HUES48 (cell line): ENCODE measurements around the gene SIMC1.
"Not testable (repeated sequence)": the region's sequence is repeated elsewhere in the genome, so short reads cannot be mapped to it uniquely, and the experiment has no call there.

Experiments used
- H3K27ac ChIP-seq: one replicate; pipeline ENCODE4 v1.7.0; 2013; ENCODE audit warnings: low read depth, low read length, inconsistent platforms
- H3K27me3 ChIP-seq: 2 replicates; pipeline ENCODE4 v1.6.1; 2013; ENCODE audit warnings: mild to moderate bottlenecking, low read length; ENCODE audit not compliant: control insufficient read depth, insufficient read depth
- H3K36me3 ChIP-seq: 2 replicates; pipeline ENCODE4 v1.6.1; 2013; ENCODE audit warnings: low read length; ENCODE audit not compliant: control insufficient read depth, insufficient read depth
- H3K4me1 ChIP-seq: 2 replicates; pipeline ENCODE4 v1.6.1; 2013; ENCODE audit warnings: mild to moderate bottlenecking, low read length; ENCODE audit not compliant: control insufficient read depth, insufficient read depth
- H3K4me3 ChIP-seq: 2 replicates; pipeline ENCODE4 v1.5.1; 2013; ENCODE audit warnings: mild to moderate bottlenecking, low read depth, low read length
- H3K9ac ChIP-seq: 2 replicates; pipeline ENCODE4 v1.6.1; 2013; ENCODE audit warnings: mild to moderate bottlenecking, low read depth, low read length, moderate library complexity
- H3K9me3 ChIP-seq: 2 replicates; pipeline ENCODE4 v1.6.1; 2013; ENCODE audit warnings: low read length; ENCODE audit not compliant: control insufficient read depth, insufficient read depth

The SIMC1 gene

DNA sequence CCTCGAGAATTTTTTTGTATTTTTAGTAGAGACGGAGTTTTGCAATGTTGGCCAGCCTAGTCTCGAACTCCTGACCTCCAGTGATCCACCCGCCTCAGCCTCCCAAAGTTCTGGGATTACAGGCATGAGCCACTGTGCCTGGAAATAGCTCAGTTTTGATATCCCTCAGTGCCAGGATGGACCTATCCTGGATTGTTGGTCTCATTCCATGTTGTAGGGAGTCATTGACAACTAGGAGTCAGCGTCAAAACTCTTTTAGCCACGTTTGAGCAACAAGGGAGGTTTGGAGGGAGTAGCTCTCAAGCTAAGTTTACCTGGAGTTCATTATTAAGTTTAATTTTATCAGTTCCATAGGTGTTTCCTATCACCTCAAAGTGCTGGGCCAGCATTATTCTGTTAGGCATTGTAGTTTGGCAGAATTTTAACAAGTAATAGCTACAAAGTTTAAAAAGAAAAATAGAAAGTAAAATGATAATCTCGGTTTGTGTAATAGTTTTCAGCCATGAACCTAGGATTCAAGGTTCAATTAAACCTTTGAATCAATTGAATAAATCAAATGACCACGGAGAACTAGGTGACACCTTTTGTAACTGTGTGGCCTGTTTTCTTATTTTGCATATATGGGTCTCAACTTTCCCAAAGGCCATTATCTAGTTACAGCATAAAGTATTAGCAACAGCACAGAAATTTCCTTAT, 15.3 kb downstream of the SIMC1 start:
- H3K4me3 ChIP-seq, H3K27me3 ChIP-seq: not testable (repeated sequence)

DNA sequence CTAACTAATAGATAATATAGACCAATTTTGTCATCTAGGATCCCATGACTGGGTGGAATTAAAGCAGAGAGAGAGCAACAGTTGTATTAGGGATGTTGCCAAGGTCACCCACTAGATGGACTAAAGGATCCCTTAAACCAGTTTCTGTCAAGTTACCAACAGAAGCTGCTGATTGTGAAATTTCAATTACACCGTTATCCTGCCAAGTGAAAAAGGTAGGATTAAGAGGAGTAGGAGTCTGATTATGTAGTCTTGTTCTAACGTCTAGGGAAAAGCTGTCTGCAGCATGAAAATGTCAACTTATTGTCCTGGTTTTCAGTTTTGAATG, 15.8 kb downstream of the SIMC1 start:
- H3K36me3 ChIP-seq, H3K4me1 ChIP-seq, H3K9ac ChIP-seq, H3K4me3 ChIP-seq, H3K27me3 ChIP-seq, H3K27ac ChIP-seq, H3K9me3 ChIP-seq: not testable (repeated sequence)

More for the DNA sequence above, 15.3 kb downstream of the SIMC1 start:
- not testable (repeated sequence) for H3K4me1 ChIP-seq, H3K27ac ChIP-seq, H3K9me3 ChIP-seq, H3K9ac ChIP-seq, H3K36me3 ChIP-seq

DNA sequence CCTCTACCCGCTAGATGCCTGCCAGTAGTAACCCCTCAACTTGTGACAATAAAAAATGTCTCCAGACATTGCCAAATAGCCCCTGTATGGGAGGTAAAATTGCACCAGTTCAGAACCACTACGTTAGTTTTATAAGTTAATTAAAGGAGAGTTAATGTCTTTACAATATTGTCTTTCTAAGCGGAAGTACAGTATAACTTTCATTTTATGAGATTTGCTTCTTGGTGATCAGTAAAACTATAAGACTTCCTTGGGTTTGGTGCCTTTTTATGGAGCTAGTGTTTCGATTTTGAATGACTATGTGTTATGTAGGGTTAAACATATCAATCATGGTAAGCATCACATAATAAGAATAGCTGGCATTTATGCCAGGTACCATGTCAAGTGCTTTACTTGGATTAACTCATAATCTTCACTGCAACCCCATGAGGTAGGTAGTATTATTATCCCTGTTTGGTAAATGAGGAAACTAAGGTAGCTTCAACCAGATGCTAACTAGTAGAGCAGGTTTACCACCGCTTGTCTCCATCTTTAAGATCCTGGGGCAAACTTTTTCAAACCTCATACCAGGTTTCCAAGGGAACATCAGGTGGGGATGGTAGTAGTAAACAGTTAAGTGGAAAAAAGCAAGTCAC, 19.8 kb downstream of the SIMC1 start:
- not testable (repeated sequence) for H3K27me3 ChIP-seq, H3K4me3 ChIP-seq, H3K9me3 ChIP-seq, H3K4me1 ChIP-seq, H3K27ac ChIP-seq, H3K36me3 ChIP-seq, H3K9ac ChIP-seq

DNA sequence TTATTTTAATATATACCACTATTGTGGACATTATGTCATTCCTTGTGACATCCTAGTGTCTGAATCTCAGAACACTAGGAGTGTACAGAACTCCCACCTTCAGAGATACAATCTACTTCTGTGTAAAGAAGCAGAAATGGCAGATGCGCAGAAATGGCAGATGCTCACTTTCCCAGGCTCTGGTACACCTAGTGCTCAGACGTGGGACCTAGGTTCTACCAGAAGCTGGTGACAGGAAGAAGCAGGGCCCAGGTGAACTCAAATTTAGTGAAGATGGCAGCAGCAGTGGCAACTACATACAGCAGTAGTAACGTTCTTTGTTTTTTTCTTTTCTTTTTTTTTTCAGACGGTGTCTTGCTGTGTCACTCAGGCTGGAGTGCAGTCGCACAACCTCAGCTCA, 22.5 kb downstream of the SIMC1 start:
- H3K9ac ChIP-seq = not testable (repeated sequence)

DNA sequence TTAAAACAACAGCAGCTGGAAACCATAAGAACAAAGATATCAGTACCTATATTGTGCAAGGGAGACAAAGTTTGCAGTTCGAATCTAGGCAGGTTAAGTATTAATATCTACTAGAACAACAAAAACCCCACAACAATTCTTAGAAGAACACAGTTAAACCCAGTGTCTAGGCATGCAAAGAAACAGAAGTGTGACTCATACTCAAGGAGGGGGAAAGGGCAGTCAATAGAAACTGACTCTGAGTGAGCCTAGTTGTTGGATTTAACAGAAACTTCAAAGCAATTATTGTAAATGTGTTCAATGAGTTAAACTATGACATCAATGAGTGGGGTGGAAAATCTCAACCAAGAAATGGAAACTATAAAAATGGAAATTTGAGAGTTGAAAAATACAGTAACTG, 28.2 kb downstream of the SIMC1 start:
- not testable (repeated sequence) for H3K36me3 ChIP-seq, H3K4me3 ChIP-seq, H3K9ac ChIP-seq, H3K27ac ChIP-seq, H3K4me1 ChIP-seq, H3K27me3 ChIP-seq, H3K9me3 ChIP-seq

More for the DNA sequence above, 22.5 kb downstream of the SIMC1 start:
- H3K4me1 ChIP-seq, H3K27me3 ChIP-seq, H3K4me3 ChIP-seq, H3K36me3 ChIP-seq, H3K27ac ChIP-seq, H3K9me3 ChIP-seq: not testable (repeated sequence)

DNA sequence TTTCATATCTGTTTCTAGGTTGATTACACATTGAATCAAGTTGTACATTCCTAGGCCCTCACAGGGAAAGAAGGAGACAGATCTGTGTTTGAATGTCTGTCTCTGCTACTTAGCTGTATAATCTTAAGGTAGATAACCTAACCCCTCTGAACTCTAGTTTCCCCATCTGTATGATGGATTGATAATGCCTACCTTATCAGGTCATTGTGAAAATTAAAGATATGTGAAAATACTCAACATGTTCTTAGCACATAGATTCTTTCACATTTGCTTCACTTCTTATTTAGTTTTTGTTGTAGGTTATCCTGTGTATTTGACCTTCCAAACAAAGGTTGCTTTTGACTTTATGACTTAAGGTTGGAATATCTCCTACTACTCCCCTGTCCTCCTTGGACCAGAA, 50.8 kb downstream of the SIMC1 start:
- H3K27ac ChIP-seq, H3K4me3 ChIP-seq, H3K4me1 ChIP-seq, H3K27me3 ChIP-seq, H3K36me3 ChIP-seq, H3K9me3 ChIP-seq, H3K9ac ChIP-seq: not testable (repeated sequence)

DNA sequence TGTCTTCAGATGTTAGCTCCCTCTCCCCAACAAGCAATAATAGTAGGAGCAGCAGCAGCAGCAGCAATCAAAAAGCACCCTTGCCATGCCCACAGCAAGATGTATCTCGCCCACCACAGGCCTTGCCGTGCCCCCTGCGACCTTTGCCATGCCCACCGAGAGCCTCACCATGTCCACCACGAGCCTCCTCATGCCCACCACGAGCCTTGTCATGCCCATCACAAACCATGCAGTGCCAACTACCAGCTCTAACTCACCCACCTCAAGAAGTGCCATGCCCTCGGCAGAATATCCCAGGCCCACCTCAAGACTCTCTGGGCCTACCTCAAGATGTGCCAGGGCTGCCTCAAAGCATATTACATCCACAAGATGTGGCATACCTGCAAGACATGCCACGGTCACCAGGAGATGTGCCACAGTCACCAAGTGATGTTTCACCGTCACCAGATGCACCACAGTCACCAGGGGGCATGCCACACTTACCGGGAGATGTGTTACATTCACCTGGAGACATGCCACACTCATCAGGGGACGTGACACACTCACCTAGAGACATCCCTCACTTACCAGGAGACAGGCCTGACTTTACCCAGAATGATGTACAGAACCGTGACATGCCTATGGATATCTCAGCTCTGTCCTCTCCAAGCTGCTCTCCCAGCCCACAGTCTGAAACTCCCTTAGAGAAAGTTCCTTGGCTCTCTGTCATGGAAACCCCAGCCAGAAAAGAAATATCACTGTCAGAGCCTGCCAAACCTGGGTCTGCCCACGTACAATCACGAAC, 52.0 kb downstream of the SIMC1 start:
- not testable (repeated sequence) for H3K4me1 ChIP-seq, H3K27ac ChIP-seq, H3K9ac ChIP-seq, H3K9me3 ChIP-seq, H3K36me3 ChIP-seq, H3K27me3 ChIP-seq, H3K4me3 ChIP-seq

DNA sequence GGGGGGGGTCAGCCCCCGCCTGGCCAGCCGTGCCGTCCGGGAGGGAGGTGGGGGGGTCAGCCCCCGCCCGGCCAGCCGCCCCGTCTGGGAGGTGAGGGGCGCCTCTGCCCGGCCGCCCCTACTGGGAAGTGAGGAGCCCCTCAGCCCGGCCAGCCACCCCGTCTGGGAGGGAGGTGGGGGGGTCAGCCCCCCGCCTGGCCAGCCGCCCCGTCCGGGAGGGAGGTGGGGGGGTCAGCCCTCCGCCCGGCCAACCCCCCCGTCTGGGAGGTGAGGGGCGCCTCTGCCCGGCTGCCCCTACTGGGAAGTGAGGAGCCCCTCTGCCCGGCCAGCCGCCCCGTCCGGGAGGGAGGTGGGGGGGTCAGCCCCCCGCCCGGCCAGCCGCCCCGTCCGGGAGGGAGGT, 67.1 kb downstream of the SIMC1 start:
- not testable (repeated sequence) for H3K27me3 ChIP-seq, H3K9ac ChIP-seq, H3K4me1 ChIP-seq, H3K27ac ChIP-seq, H3K36me3 ChIP-seq, H3K4me3 ChIP-seq
- H3K9me3 ChIP-seq = peaks cover 14% of the 10 kb centered on the region

DNA sequence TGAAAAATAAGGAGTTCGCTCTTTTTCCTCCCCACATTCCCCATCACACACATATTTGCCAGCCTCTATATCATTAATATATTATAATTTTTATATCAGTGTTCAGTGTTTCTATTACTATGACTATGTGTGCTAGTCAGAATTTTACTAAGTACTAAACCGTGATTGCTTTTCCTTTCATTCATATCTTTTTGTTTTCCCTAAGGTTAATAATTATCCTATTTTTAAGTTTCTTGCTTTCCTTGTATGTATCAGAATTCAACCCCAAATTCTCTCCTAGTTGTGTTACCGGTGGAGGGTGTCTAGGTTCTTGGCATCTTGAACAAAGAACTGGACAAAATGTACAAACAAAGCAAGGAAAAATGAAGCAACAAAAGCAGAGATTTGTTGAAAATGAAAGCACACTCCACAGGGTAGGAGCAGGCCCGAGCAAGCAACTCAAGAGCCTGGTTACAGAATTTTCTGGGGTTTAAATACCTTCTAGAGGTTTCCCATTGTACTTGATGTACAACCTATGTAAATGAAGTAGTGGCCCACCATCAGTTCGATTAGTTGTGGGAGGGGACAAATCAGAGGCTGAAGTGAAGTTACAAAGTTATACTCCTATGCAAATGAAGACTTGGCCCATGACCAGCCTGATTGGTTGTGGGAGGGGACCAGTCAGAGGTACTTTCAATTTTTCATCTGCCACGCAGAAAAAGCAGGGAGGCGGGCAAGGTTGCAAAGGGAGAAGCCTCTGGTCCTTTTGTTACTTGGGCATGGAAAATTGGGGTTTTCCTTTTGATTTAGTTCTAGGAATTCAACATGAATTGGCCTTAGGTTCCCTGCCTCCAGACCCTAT, 79.5 kb downstream of the SIMC1 start:
- no peaks in the 10 kb centered on the region for H3K4me1 ChIP-seq
- H3K4me3 ChIP-seq = no peak overlapping the region
- H3K9ac ChIP-seq = no peak overlapping the region
- H3K27me3 ChIP-seq = no peaks in the 10 kb centered on the region
- no peaks in the 10 kb centered on the region for H3K9me3 ChIP-seq
- H3K27ac ChIP-seq = no peak overlapping the region
- H3K36me3 ChIP-seq = peaks cover 17% of the 10 kb centered on the region; the same call in 1 of the 2 replicates

DNA sequence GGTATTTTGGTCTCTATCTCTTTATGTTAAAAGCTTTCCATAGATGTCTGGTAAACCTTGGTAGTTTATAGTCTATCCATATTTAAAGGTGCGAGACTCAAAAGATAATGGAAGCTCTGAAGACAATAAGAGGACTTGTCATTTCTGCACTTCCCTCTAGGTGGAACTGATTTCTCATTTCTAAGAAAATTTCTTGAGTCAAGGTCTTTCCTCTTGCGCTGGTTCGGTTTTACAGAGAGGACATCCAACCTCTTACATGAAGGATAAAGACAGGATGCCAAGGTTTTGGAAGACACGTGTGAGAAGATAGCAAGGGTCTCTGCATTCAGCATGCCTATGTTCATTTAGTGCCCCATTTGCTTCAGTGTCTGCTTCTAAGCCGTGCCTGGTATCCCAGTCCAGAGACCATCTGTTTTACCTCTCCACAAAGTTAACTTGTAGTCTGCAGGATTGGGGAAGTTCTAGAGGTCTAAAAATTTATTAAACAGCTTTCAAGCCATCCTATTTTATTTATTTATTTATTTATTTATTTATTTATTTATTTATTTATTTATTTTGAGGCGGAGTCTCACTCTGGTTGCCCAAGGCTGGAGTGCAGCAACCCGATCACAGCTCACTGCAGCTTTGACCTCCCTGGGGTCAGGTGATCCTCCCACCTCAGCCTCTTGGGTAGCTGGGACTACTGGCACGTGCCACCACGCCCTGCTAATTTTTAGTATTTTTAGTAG, 81.8 kb downstream of the SIMC1 start:
- no peak overlapping the region for H3K4me3 ChIP-seq
- peaks cover 24% of the 10 kb centered on the region; the same call in 1 of the 2 replicates for H3K36me3 ChIP-seq

More for the DNA sequence above, 81.8 kb downstream of the SIMC1 start:
- Histone ChIP-seq H3K27ac (no peak overlapping the region), H3K4me1 (no peaks in the 10 kb centered on the region), H3K9ac (no peak overlapping the region), H3K9me3 (no peaks in the 10 kb centered on the region), H3K27me3 (no peaks in the 10 kb centered on the region)
